H1 (cell line): Measurements from ENCODE around the gene PIK3R5. TPM values are rescaled to one million over a fixed set of nuclear protein-coding genes. Genes with fewer than 3 reads are reported as not detected.
A peak's percentile ranks its signal among the peaks of the same experiment; 100 is the strongest.

Experiments used
- CTCF ChIA-PET: fragments of 300-600 bp; sonication (Branson Sonifier 250); formaldehyde crosslinking; loops from one replicate; lab custom pipeline; 2021; ENCODE audit not compliant: partially characterized antibody; lab: Charles Lee
- POLR2A ChIA-PET: fragments of 300-600 bp; sonication (Branson Sonifier 250); formaldehyde crosslinking; loops from one replicate; lab custom pipeline; 2021; ENCODE audit warnings: inconsistent platforms; ENCODE audit not compliant: partially characterized antibody; lab: Charles Lee
- DNase-seq, 2 experiments: peaks; one replicate each; pipeline versions ENCODE4 v3.0.0 to v3.0.0-alpha.2; 2010 to 2022; ENCODE audit warnings: low spot score in 2 of 2, low read depth in 1 of 2, mixed read lengths in 1 of 2
- FAIRE-seq: peaks from 2 replicates; lab custom pipeline; 2011; peaks lifted over from hg19 to GRCh38; lab: Jason Lieb, UNC
- H2AFZ ChIP-seq: 2 replicates; pipeline ENCODE4 v1.8.1; 2012; ENCODE audit warnings: low read length, inconsistent platforms
- H2AK5ac ChIP-seq: 2 replicates; pipeline ENCODE4 v1.6.1; 2013; ENCODE audit warnings: low read depth, low read length
- H2BK120ac ChIP-seq: replicated peaks from 2 replicates; pipeline ENCODE3; 2013; ENCODE audit warnings: low read depth, low read length, inconsistent platforms
- H2BK12ac ChIP-seq: 2 replicates; pipeline ENCODE4 v1.6.1; 2013; ENCODE audit warnings: low read depth, low read length
- H2BK15ac ChIP-seq: 2 replicates; pipeline ENCODE4 v1.6.1; 2013; ENCODE audit warnings: low read length
- H2BK20ac ChIP-seq: 2 replicates; pipeline ENCODE4 v1.6.1; 2013; ENCODE audit warnings: low read length
- H2BK5ac ChIP-seq: 2 replicates; pipeline ENCODE4 v1.6.1; 2013; ENCODE audit warnings: low read depth, low read length
- H3K14ac ChIP-seq: 2 replicates; pipeline ENCODE4 v1.6.1; 2013; ENCODE audit warnings: inconsistent platforms; ENCODE audit not compliant: insufficient read length
- H3K18ac ChIP-seq: 2 replicates; pipeline ENCODE4 v1.6.1; 2013; ENCODE audit warnings: low read length; ENCODE audit errors: extremely low read depth
- H3K23ac ChIP-seq: 2 replicates; pipeline ENCODE4 v1.6.1; 2013; ENCODE audit warnings: inconsistent platforms; ENCODE audit not compliant: insufficient read length
- H3K23me2 ChIP-seq: 2 replicates; pipeline ENCODE4 v1.6.1; 2013; ENCODE audit warnings: low read depth, low read length
- H3K27ac ChIP-seq: 2 replicates; pipeline ENCODE4 v1.6.1; 2011; ENCODE audit warnings: low read depth, low read length, inconsistent platforms
- H3K27me3 ChIP-seq, 4 experiments: replicated peaks in 1 of 4; 1 replicate in 1 of 4; 2 replicates in 3 of 4; pipeline versions ENCODE4 v1.6.1 to v1.8.1; 2011 to 2013; ENCODE audit warnings: low read length in 3 of 4, mild to moderate bottlenecking in 3 of 4, inconsistent platforms in 2 of 4, mixed read lengths in 2 of 4, moderate library complexity in 1 of 4; ENCODE audit not compliant: control insufficient read depth in 3 of 4, insufficient read depth in 3 of 4; ENCODE audit errors: extremely low read depth in 1 of 4
- H3K36me3 ChIP-seq, 4 experiments: 2 replicates each; pipeline versions ENCODE4 v1.6.1 to v1.8.1; 2011 to 2013; ENCODE audit warnings: mild to moderate bottlenecking in 4 of 4, low read length in 3 of 4, moderate library complexity in 2 of 4, control low read depth in 1 of 4, inconsistent platforms in 1 of 4; ENCODE audit not compliant: insufficient read depth in 4 of 4, control insufficient read depth in 2 of 4
- H3K4ac ChIP-seq: replicated peaks from 2 replicates; pipeline ENCODE3; 2013; ENCODE audit warnings: low read length, low read depth, mixed read lengths, inconsistent platforms; ENCODE audit not compliant: insufficient read length
- H3K4me1 ChIP-seq, 4 experiments: replicated peaks in 1 of 4; 1 replicate in 1 of 4; 2 replicates in 3 of 4; pipeline versions ENCODE4 v1.6.1 to v1.8.1; 2011 to 2013; ENCODE audit warnings: low read length in 3 of 4, inconsistent platforms in 2 of 4, mixed read lengths in 1 of 4; ENCODE audit not compliant: insufficient read depth in 4 of 4, control insufficient read depth in 3 of 4
- H3K4me2 ChIP-seq, 2 experiments: 2 replicates each; pipeline versions ENCODE4 v1.6.1 to v1.8.1; 2011 to 2013; ENCODE audit warnings: low read depth in 2 of 2, low read length in 2 of 2, control low read depth in 1 of 2, inconsistent platforms in 1 of 2, mild to moderate bottlenecking in 1 of 2; ENCODE audit not compliant: insufficient read depth in 1 of 2
- H3K4me3 ChIP-seq, 4 experiments: fragments of 200-600, 300-600 bp in 1 of 4; sonication (generic), shearing (Covaris generic), sonication (Bioruptor Twin) in 1 of 4; 2 replicates each; pipeline versions ENCODE4 v1.5.1 to v1.8.1; 2011 to 2016; ENCODE audit warnings: low read length in 4 of 4, low read depth in 3 of 4, control low read depth in 2 of 4, inconsistent platforms in 2 of 4, mild to moderate bottlenecking in 2 of 4, mixed read lengths in 1 of 4, moderate library complexity in 1 of 4; ENCODE audit not compliant: insufficient read depth in 2 of 4; ENCODE audit errors: extremely low read depth in 1 of 4
- H3K56ac ChIP-seq: replicated peaks from 2 replicates; pipeline ENCODE3; 2013; ENCODE audit warnings: low read depth, mild to moderate bottlenecking, mixed read lengths, low read length, inconsistent platforms; ENCODE audit not compliant: insufficient read length
- H3K79me1 ChIP-seq: 2 replicates; pipeline ENCODE4 v1.6.1; 2013; ENCODE audit warnings: low read depth, low read length, control low read depth
- H3K79me2 ChIP-seq, 2 experiments: 2 replicates each; pipeline versions ENCODE4 v1.6.1 to v1.8.1; 2012 to 2013; ENCODE audit warnings: low read length in 2 of 2, mild to moderate bottlenecking in 2 of 2, inconsistent platforms in 1 of 2; ENCODE audit not compliant: insufficient read depth in 2 of 2, control insufficient read depth in 1 of 2
- H3K9ac ChIP-seq, 4 experiments: replicated peaks in 1 of 4; 1 replicate in 1 of 4; 2 replicates in 3 of 4; pipeline versions ENCODE4 v1.6.1 to v1.8.1; 2011 to 2013; ENCODE audit warnings: low read depth in 3 of 4, low read length in 3 of 4, control low read depth in 2 of 4, mild to moderate bottlenecking in 2 of 4, moderate library complexity in 2 of 4, inconsistent platforms in 1 of 4; ENCODE audit errors: extremely low read depth in 1 of 4
- H3K9me3 ChIP-seq, 2 experiments: 2 replicates each; pipeline versions ENCODE4 v1.6.1 to v1.8.1; 2012 to 2013; ENCODE audit warnings: mild to moderate bottlenecking in 2 of 2, moderate library complexity in 2 of 2, control low read depth in 1 of 2, inconsistent platforms in 1 of 2, low read depth in 1 of 2, low read length in 1 of 2, mixed read lengths in 1 of 2; ENCODE audit not compliant: insufficient read depth in 2 of 2
- H4K20me1 ChIP-seq, 2 experiments: replicated peaks in 1 of 2; 2 replicates each; pipeline versions ENCODE3 to v1.8.1; 2011 to 2013; ENCODE audit warnings: inconsistent platforms in 2 of 2, low read length in 2 of 2, mild to moderate bottlenecking in 1 of 2; ENCODE audit not compliant: insufficient read depth in 2 of 2, control insufficient read depth in 1 of 2
- H4K5ac ChIP-seq: 2 replicates; pipeline ENCODE4 v1.6.1; 2013; ENCODE audit warnings: low read length, low read depth, mixed read lengths, inconsistent platforms; ENCODE audit not compliant: insufficient read length
- H4K8ac ChIP-seq: 2 replicates; pipeline ENCODE4 v1.8.0; 2013; ENCODE audit warnings: mild to moderate bottlenecking, moderate library complexity, low read length, inconsistent platforms; ENCODE audit not compliant: insufficient read depth; ENCODE audit errors: extremely low read depth
- H4K91ac ChIP-seq: replicated peaks from 2 replicates; pipeline ENCODE3; 2013; ENCODE audit warnings: low read length, mixed read lengths, inconsistent platforms; ENCODE audit not compliant: insufficient read length
- ASH2L ChIP-seq: fragments of 200-600, 300-600 bp; sonication (generic); IDR thresholded peaks from one replicate; pipeline ENCODE4 v1.7.1; 2017; ENCODE audit warnings: low read length
- BCL11A ChIP-seq, 2 experiments: IDR thresholded peaks; one replicate each; pipeline ENCODE4 v1.6.1; 2011; ENCODE audit warnings: low read depth in 2 of 2, low read length in 2 of 2, mild to moderate bottlenecking in 2 of 2
- CEBPB ChIP-seq: IDR thresholded peaks from 2 replicates; pipeline ENCODE4 v1.6.1; 2012; ENCODE audit warnings: low read depth, low read length
- CHD1 ChIP-seq: IDR thresholded peaks from 2 replicates; pipeline ENCODE4 v1.6.1; 2012; ENCODE audit warnings: low read depth, low read length, improper control_type of control experiment
- CTBP2 ChIP-seq: IDR thresholded peaks from 2 replicates; pipeline ENCODE4 v1.7.0; 2011; ENCODE audit warnings: borderline replicate concordance, mild to moderate bottlenecking, moderate library complexity, mixed read lengths, low read length; ENCODE audit not compliant: insufficient read depth, insufficient read length
- FOSL1 ChIP-seq: IDR thresholded peaks from 2 replicates; pipeline ENCODE4 v1.6.1; 2011; ENCODE audit warnings: mild to moderate bottlenecking, low read depth, low read length, moderate library complexity; ENCODE audit not compliant: insufficient read depth
- GABPA ChIP-seq: IDR thresholded peaks from 2 replicates; pipeline ENCODE4 v1.6.1; 2011; ENCODE audit warnings: mild to moderate bottlenecking, low read length, moderate library complexity, borderline replicate concordance; ENCODE audit not compliant: insufficient read depth
- JUND ChIP-seq: IDR thresholded peaks from 2 replicates; pipeline ENCODE4 v1.6.1; 2011; ENCODE audit warnings: mild to moderate bottlenecking, improper control_type of control experiment, low read length
- RBBP5 ChIP-seq: IDR thresholded peaks from 2 replicates; pipeline ENCODE4 v1.7.1; 2012; ENCODE audit warnings: low read depth, mild to moderate bottlenecking, inconsistent platforms, low read length, moderate library complexity, borderline replicate concordance
- SRF ChIP-seq: IDR thresholded peaks from 2 replicates; pipeline ENCODE4 v1.6.1; 2011; ENCODE audit warnings: mild to moderate bottlenecking, low read depth, low read length, moderate library complexity
- SUZ12 ChIP-seq: fragments of 200-600 bp; sonication (generic); IDR thresholded peaks from 2 replicates; pipeline ENCODE4 v1.6.1; 2012; ENCODE audit warnings: mild to moderate bottlenecking, inconsistent platforms, low read length, moderate library complexity, mixed read lengths
- TAF1 ChIP-seq: IDR thresholded peaks from 2 replicates; pipeline ENCODE4 v1.6.1; 2011; ENCODE audit warnings: mild to moderate bottlenecking, low read depth, low read length
- TCF12 ChIP-seq: IDR thresholded peaks from 2 replicates; pipeline ENCODE4 v1.6.1; 2011; ENCODE audit warnings: low read depth, mild to moderate bottlenecking, low read length
- WGBS, 2 experiments: shearing (Covaris generic) in 1 of 2; methylation state at CpG; one replicate each; pipeline versions ENCODE4 v1.1.6 to v1.1.7; 2013 to 2015; ENCODE audit warnings: low lambda C conversion rate in 2 of 2, mixed read lengths in 2 of 2, inconsistent platforms in 1 of 2, low coverage in 1 of 2, missing lambda C conversion rate in 1 of 2; ENCODE audit not compliant: insufficient replicate concordance in 2 of 2, insufficient coverage in 1 of 2, insufficient read length in 1 of 2; ENCODE audit errors: extremely low coverage in 1 of 2, missing lambda C conversion rate in 1 of 2; 5-methylcytosine and 5-hydroxymethylcytosine counted together
- polyA plus RNA-seq, 7 experiments: library from polyadenylated mRNA; depleted of rRNA in 3 of 7; stranded (reverse) in 5 of 7; unstranded in 2 of 7; fragments of >200 nt in 5 of 7; fragments of 200-250 nt in 2 of 7; gene quantifications; 1 replicate in 5 of 7; 2 replicates in 1 of 7; 4 replicates in 1 of 7; pipeline versions ENCODE4 v1.2.1 to v1.2.3, GENCODE V29; 2011 to 2013; ENCODE audit warnings: missing spikeins in 2 of 7, mixed read lengths in 2 of 7
- total RNA-seq: library from RNA; stranded (reverse); fragmentation: NEBNext Ultra II Directional; extraction: Animal tissue kit (Norgen Biotek cat#: 25700); gene quantifications from 2 replicates; pipeline ENCODE4 v1.2.1, GENCODE V29; 2021
- TF ChIP-seq, protein P1 (sequence below): IDR thresholded peaks from 2 replicates; pipeline ENCODE4 v1.6.1; 2011; ENCODE audit warnings: low read length, improper control_type of control experiment

Gene PIK3R5
- total and polyA plus RNA-seq, 2 of the 8 experiments (the other 6 are each of a cell fraction or from before 2014, with no cell fraction given), result 2.7 to 4.3 TPM

DNA sequence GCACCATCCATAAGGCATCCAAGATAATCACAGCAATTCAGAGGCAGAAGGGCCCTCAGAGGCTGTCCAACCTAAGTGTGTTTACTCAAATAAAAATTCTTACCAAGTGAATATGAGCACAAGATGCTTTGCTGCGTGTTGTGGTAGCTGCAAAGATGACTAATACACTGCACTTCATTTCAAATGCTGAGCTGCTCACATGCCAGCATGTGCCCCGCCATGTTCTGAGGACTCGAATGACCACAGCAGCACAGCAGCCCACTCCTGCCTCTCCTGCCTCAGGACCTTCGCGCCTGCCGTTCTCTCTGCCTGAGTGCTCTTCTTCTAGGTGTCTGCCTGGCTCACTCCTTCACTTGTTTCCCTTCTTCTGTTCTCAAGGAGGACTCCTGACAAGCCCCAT lies 19.0 kb downstream of the PIK3R5 start:
- no peak overlapping the region for H2BK12ac ChIP-seq
- no peaks in the 10 kb centered on the region for H3K79me1 ChIP-seq
- no peaks in the 10 kb centered on the region for H3K27me3 ChIP-seq
- no peak overlapping the region for H3K23ac ChIP-seq
- no peak overlapping the region for H3K9ac ChIP-seq
- no peak overlapping the region for H2AFZ ChIP-seq
- no peak overlapping the region for H4K91ac ChIP-seq
- no peaks in the 10 kb centered on the region for H3K79me2 ChIP-seq
- no peak overlapping the region for H2BK20ac ChIP-seq
- DNase-seq (no peak), FAIRE-seq (no peak)
- no peak overlapping the region for H3K18ac ChIP-seq
- H3K23me2 ChIP-seq, result no peaks in the 10 kb centered on the region
- no peaks in the 10 kb centered on the region for H3K9me3 ChIP-seq
- H2BK15ac ChIP-seq, result no peak overlapping the region
- no peak overlapping the region for H3K27ac ChIP-seq
- H3K56ac ChIP-seq, result no peak overlapping the region
- H2BK5ac ChIP-seq, result no peak overlapping the region; the same call in 1 of the 2 replicates
- H4K8ac ChIP-seq, result no peak overlapping the region
- WGBS, 2 experiments, result 93% methylated on average over 6 of the region's 6 CpGs; no CpG with 5 or more reads in 1 of the 2 experiments
- H4K20me1 ChIP-seq, result no peaks in the 10 kb centered on the region
- H4K5ac ChIP-seq, result no peak overlapping the region
- H2BK120ac ChIP-seq, result no peak overlapping the region
- no peak overlapping the region for H3K14ac ChIP-seq
- ChIA-PET POLR2A (no interaction called here), CTCF (interaction anchor here (1.0 to 3.5 kb wide), 2 partner anchors 46 to 58 kb away, joined by 3 to 9 read pairs; no protein-coding TSS in a partner anchor)
- H3K4ac ChIP-seq, result no peak overlapping the region
- no peak overlapping the region for H3K4me3 ChIP-seq
- no peaks in the 10 kb centered on the region for H3K4me1 ChIP-seq
- no peaks in the 10 kb centered on the region for H3K36me3 ChIP-seq
- H2AK5ac ChIP-seq, result 0 out of 2 replicates have a peak overlapping the region, but pooled peaks have one; percentile 24
- H3K4me2 ChIP-seq, result no peak overlapping the region
- TF ChIP-seq TCF12 (no peak), JUND (no peak), RBBP5 (no peak), SRF (no peak), GABPA (no peak), ASH2L (no peak), BCL11A (IDR thresholded peaks at IDR 0.05; ENCODE audit: low read depth in 2 of 2, low read length in 2 of 2) (no peak), FOSL1 (no peak), SUZ12 (no peak), CHD1 (no peak), CTBP2 (no peak), TAF1 (no peak), CEBPB (no peak)
- TF ChIP-seq, protein P1, sequence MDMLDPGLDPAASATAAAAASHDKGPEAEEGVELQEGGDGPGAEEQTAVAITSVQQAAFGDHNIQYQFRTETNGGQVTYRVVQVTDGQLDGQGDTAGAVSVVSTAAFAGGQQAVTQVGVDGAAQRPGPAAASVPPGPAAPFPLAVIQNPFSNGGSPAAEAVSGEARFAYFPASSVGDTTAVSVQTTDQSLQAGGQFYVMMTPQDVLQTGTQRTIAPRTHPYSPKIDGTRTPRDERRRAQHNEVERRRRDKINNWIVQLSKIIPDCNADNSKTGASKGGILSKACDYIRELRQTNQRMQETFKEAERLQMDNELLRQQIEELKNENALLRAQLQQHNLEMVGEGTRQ, result no peak
